H1 (cell line): ENCODE results near the gene FMO3. TPM values are rescaled to one million over a fixed set of nuclear protein-coding genes. Genes with fewer than 3 reads are reported as not detected.

Experiments used
- CTCF ChIA-PET: fragments of 300-600 bp; sonication (Branson Sonifier 250); formaldehyde crosslinking; loops from one replicate; lab custom pipeline; 2021; ENCODE audit not compliant: partially characterized antibody; lab: Charles Lee
- POLR2A ChIA-PET: fragments of 300-600 bp; sonication (Branson Sonifier 250); formaldehyde crosslinking; loops from one replicate; lab custom pipeline; 2021; ENCODE audit warnings: inconsistent platforms; ENCODE audit not compliant: partially characterized antibody; lab: Charles Lee
- DNase-seq, 2 experiments: peaks; one replicate each; pipeline versions ENCODE4 v3.0.0 to v3.0.0-alpha.2; 2010 to 2022; ENCODE audit warnings: low spot score in 2 of 2, low read depth in 1 of 2, mixed read lengths in 1 of 2
- FAIRE-seq: peaks from 2 replicates; lab custom pipeline; 2011; peaks lifted over from hg19 to GRCh38; lab: Jason Lieb, UNC
- H2AFZ ChIP-seq: 2 replicates; pipeline ENCODE4 v1.8.1; 2012; ENCODE audit warnings: low read length, inconsistent platforms
- H2AK5ac ChIP-seq: 2 replicates; pipeline ENCODE4 v1.6.1; 2013; ENCODE audit warnings: low read depth, low read length
- H2BK120ac ChIP-seq: replicated peaks from 2 replicates; pipeline ENCODE3; 2013; ENCODE audit warnings: low read depth, low read length, inconsistent platforms
- H2BK12ac ChIP-seq: 2 replicates; pipeline ENCODE4 v1.6.1; 2013; ENCODE audit warnings: low read depth, low read length
- H2BK15ac ChIP-seq: 2 replicates; pipeline ENCODE4 v1.6.1; 2013; ENCODE audit warnings: low read length
- H2BK20ac ChIP-seq: 2 replicates; pipeline ENCODE4 v1.6.1; 2013; ENCODE audit warnings: low read length
- H2BK5ac ChIP-seq: 2 replicates; pipeline ENCODE4 v1.6.1; 2013; ENCODE audit warnings: low read depth, low read length
- H3K14ac ChIP-seq: 2 replicates; pipeline ENCODE4 v1.6.1; 2013; ENCODE audit warnings: inconsistent platforms; ENCODE audit not compliant: insufficient read length
- H3K18ac ChIP-seq: 2 replicates; pipeline ENCODE4 v1.6.1; 2013; ENCODE audit warnings: low read length; ENCODE audit errors: extremely low read depth
- H3K23ac ChIP-seq: 2 replicates; pipeline ENCODE4 v1.6.1; 2013; ENCODE audit warnings: inconsistent platforms; ENCODE audit not compliant: insufficient read length
- H3K23me2 ChIP-seq: 2 replicates; pipeline ENCODE4 v1.6.1; 2013; ENCODE audit warnings: low read depth, low read length
- H3K27ac ChIP-seq: 2 replicates; pipeline ENCODE4 v1.6.1; 2011; ENCODE audit warnings: low read depth, low read length, inconsistent platforms
- H3K27me3 ChIP-seq, 4 experiments: replicated peaks in 1 of 4; 1 replicate in 1 of 4; 2 replicates in 3 of 4; pipeline versions ENCODE4 v1.6.1 to v1.8.1; 2011 to 2013; ENCODE audit warnings: low read length in 3 of 4, mild to moderate bottlenecking in 3 of 4, inconsistent platforms in 2 of 4, mixed read lengths in 2 of 4, moderate library complexity in 1 of 4; ENCODE audit not compliant: control insufficient read depth in 3 of 4, insufficient read depth in 3 of 4; ENCODE audit errors: extremely low read depth in 1 of 4
- H3K36me3 ChIP-seq, 4 experiments: 2 replicates each; pipeline versions ENCODE4 v1.6.1 to v1.8.1; 2011 to 2013; ENCODE audit warnings: mild to moderate bottlenecking in 4 of 4, low read length in 3 of 4, moderate library complexity in 2 of 4, control low read depth in 1 of 4, inconsistent platforms in 1 of 4; ENCODE audit not compliant: insufficient read depth in 4 of 4, control insufficient read depth in 2 of 4
- H3K4ac ChIP-seq: replicated peaks from 2 replicates; pipeline ENCODE3; 2013; ENCODE audit warnings: low read length, low read depth, mixed read lengths, inconsistent platforms; ENCODE audit not compliant: insufficient read length
- H3K4me1 ChIP-seq, 4 experiments: replicated peaks in 1 of 4; 1 replicate in 1 of 4; 2 replicates in 3 of 4; pipeline versions ENCODE4 v1.6.1 to v1.8.1; 2011 to 2013; ENCODE audit warnings: low read length in 3 of 4, inconsistent platforms in 2 of 4, mixed read lengths in 1 of 4; ENCODE audit not compliant: insufficient read depth in 4 of 4, control insufficient read depth in 3 of 4
- H3K4me2 ChIP-seq, 2 experiments: 2 replicates each; pipeline versions ENCODE4 v1.6.1 to v1.8.1; 2011 to 2013; ENCODE audit warnings: low read depth in 2 of 2, low read length in 2 of 2, control low read depth in 1 of 2, inconsistent platforms in 1 of 2, mild to moderate bottlenecking in 1 of 2; ENCODE audit not compliant: insufficient read depth in 1 of 2
- H3K4me3 ChIP-seq, 4 experiments: fragments of 200-600, 300-600 bp in 1 of 4; sonication (generic), shearing (Covaris generic), sonication (Bioruptor Twin) in 1 of 4; 2 replicates each; pipeline versions ENCODE4 v1.5.1 to v1.8.1; 2011 to 2016; ENCODE audit warnings: low read length in 4 of 4, low read depth in 3 of 4, control low read depth in 2 of 4, inconsistent platforms in 2 of 4, mild to moderate bottlenecking in 2 of 4, mixed read lengths in 1 of 4, moderate library complexity in 1 of 4; ENCODE audit not compliant: insufficient read depth in 2 of 4; ENCODE audit errors: extremely low read depth in 1 of 4
- H3K56ac ChIP-seq: replicated peaks from 2 replicates; pipeline ENCODE3; 2013; ENCODE audit warnings: low read depth, mild to moderate bottlenecking, mixed read lengths, low read length, inconsistent platforms; ENCODE audit not compliant: insufficient read length
- H3K79me1 ChIP-seq: 2 replicates; pipeline ENCODE4 v1.6.1; 2013; ENCODE audit warnings: low read depth, low read length, control low read depth
- H3K79me2 ChIP-seq, 2 experiments: 2 replicates each; pipeline versions ENCODE4 v1.6.1 to v1.8.1; 2012 to 2013; ENCODE audit warnings: low read length in 2 of 2, mild to moderate bottlenecking in 2 of 2, inconsistent platforms in 1 of 2; ENCODE audit not compliant: insufficient read depth in 2 of 2, control insufficient read depth in 1 of 2
- H3K9ac ChIP-seq, 4 experiments: replicated peaks in 1 of 4; 1 replicate in 1 of 4; 2 replicates in 3 of 4; pipeline versions ENCODE4 v1.6.1 to v1.8.1; 2011 to 2013; ENCODE audit warnings: low read depth in 3 of 4, low read length in 3 of 4, control low read depth in 2 of 4, mild to moderate bottlenecking in 2 of 4, moderate library complexity in 2 of 4, inconsistent platforms in 1 of 4; ENCODE audit errors: extremely low read depth in 1 of 4
- H3K9me3 ChIP-seq, 2 experiments: 2 replicates each; pipeline versions ENCODE4 v1.6.1 to v1.8.1; 2012 to 2013; ENCODE audit warnings: mild to moderate bottlenecking in 2 of 2, moderate library complexity in 2 of 2, control low read depth in 1 of 2, inconsistent platforms in 1 of 2, low read depth in 1 of 2, low read length in 1 of 2, mixed read lengths in 1 of 2; ENCODE audit not compliant: insufficient read depth in 2 of 2
- H4K20me1 ChIP-seq, 2 experiments: replicated peaks in 1 of 2; 2 replicates each; pipeline versions ENCODE3 to v1.8.1; 2011 to 2013; ENCODE audit warnings: inconsistent platforms in 2 of 2, low read length in 2 of 2, mild to moderate bottlenecking in 1 of 2; ENCODE audit not compliant: insufficient read depth in 2 of 2, control insufficient read depth in 1 of 2
- H4K5ac ChIP-seq: 2 replicates; pipeline ENCODE4 v1.6.1; 2013; ENCODE audit warnings: low read length, low read depth, mixed read lengths, inconsistent platforms; ENCODE audit not compliant: insufficient read length
- H4K8ac ChIP-seq: 2 replicates; pipeline ENCODE4 v1.8.0; 2013; ENCODE audit warnings: mild to moderate bottlenecking, moderate library complexity, low read length, inconsistent platforms; ENCODE audit not compliant: insufficient read depth; ENCODE audit errors: extremely low read depth
- H4K91ac ChIP-seq: replicated peaks from 2 replicates; pipeline ENCODE3; 2013; ENCODE audit warnings: low read length, mixed read lengths, inconsistent platforms; ENCODE audit not compliant: insufficient read length
- CTCF ChIP-seq, 3 experiments: IDR thresholded peaks; 1 replicate in 2 of 3; 2 replicates in 1 of 3; pipeline versions ENCODE4 v1.5.1 to v1.6.1; 2011; ENCODE audit warnings: low read length in 3 of 3, mild to moderate bottlenecking in 3 of 3, inconsistent platforms in 2 of 3, low read depth in 1 of 3, moderate library complexity in 1 of 3; ENCODE audit not compliant: insufficient read depth in 1 of 3; ENCODE audit errors: control extremely low read depth in 1 of 3
- RAD21 ChIP-seq, 2 experiments: IDR thresholded peaks in 1 of 2; conservative IDR thresholded peaks in 1 of 2; 2 replicates each; pipeline ENCODE4 v1.6.1; 2011; ENCODE audit warnings: low read depth in 2 of 2, low read length in 2 of 2, improper control_type of control experiment in 1 of 2, inconsistent platforms in 1 of 2, mild to moderate bottlenecking in 1 of 2, moderate library complexity in 1 of 2
- SRF ChIP-seq: IDR thresholded peaks from 2 replicates; pipeline ENCODE4 v1.6.1; 2011; ENCODE audit warnings: mild to moderate bottlenecking, low read depth, low read length, moderate library complexity
- polyA plus RNA-seq, 7 experiments: library from polyadenylated mRNA; depleted of rRNA in 3 of 7; stranded (reverse) in 5 of 7; unstranded in 2 of 7; fragments of >200 nt in 5 of 7; fragments of 200-250 nt in 2 of 7; gene quantifications; 1 replicate in 5 of 7; 2 replicates in 1 of 7; 4 replicates in 1 of 7; pipeline versions ENCODE4 v1.2.1 to v1.2.3, GENCODE V29; 2011 to 2013; ENCODE audit warnings: missing spikeins in 2 of 7, mixed read lengths in 2 of 7
- total RNA-seq: library from RNA; stranded (reverse); fragmentation: NEBNext Ultra II Directional; extraction: Animal tissue kit (Norgen Biotek cat#: 25700); gene quantifications from 2 replicates; pipeline ENCODE4 v1.2.1, GENCODE V29; 2021

The FMO3 gene
- total and polyA plus RNA-seq, 2 of the 8 experiments (the other 6 are each of a cell fraction or from before 2014, with no cell fraction given), result not detected

GRCh38 chr1:171081314-171081753 lies 9.4 kb upstream of the FMO3 start:
- H2BK5ac ChIP-seq, result no peak overlapping the region
- no peak overlapping the region for H4K5ac ChIP-seq
- H3K79me2 ChIP-seq, result no peaks in the 10 kb centered on the region
- H4K91ac ChIP-seq, result no peak overlapping the region
- no peak overlapping the region for H4K8ac ChIP-seq
- DNase-seq (no peak), FAIRE-seq (peak; percentile 55)
- H3K4me2 ChIP-seq, result no peak overlapping the region
- no peaks in the 10 kb centered on the region for H3K23me2 ChIP-seq
- ChIA-PET POLR2A (interaction anchor here (1.0 kb wide), 1 partner anchor 9 kb away, joined by 3 read pairs; the partner anchor contains the start of gene FMO3), CTCF (interaction anchor here (0.7 to 2.8 kb wide), 32 partner anchors 10 to 1072 kb away, joined by 3 to 30 read pairs (median 4); partner anchors contain the start of genes FMO2, FMO3 and FMO4)
- H2BK12ac ChIP-seq, result no peak overlapping the region
- H3K4me3 ChIP-seq, result no peak overlapping the region
- no peak overlapping the region for H3K9ac ChIP-seq
- H3K79me1 ChIP-seq, result no peaks in the 10 kb centered on the region
- no peak overlapping the region for H3K56ac ChIP-seq
- no peak overlapping the region for H2AK5ac ChIP-seq
- H2AFZ ChIP-seq, result peak overlapping the region; percentile 76
- H3K4ac ChIP-seq, result no peak overlapping the region
- TF ChIP-seq SRF (no peak), RAD21 (IDR thresholded peaks at IDR 0.05 in 1 of 2, conservative IDR thresholded peaks at IDR 0.05 in 1 of 2; ENCODE audit: low read depth in 2 of 2, low read length in 2 of 2) (peak; percentile 54 to 58), CTCF (IDR thresholded peaks at IDR 0.05; ENCODE audit: control extremely low read depth in 1 of 3, insufficient read depth in 1 of 3, low read depth in 1 of 3, low read length in 3 of 3) (peak in 2 of 3 experiments; percentile 25 to 32; a peak in 2 of 4 replicates)
- H3K27ac ChIP-seq, result no peak overlapping the region
- H2BK20ac ChIP-seq, result no peak overlapping the region; the same call in 1 of the 2 replicates
- H3K18ac ChIP-seq, result no peak overlapping the region
- no peaks in the 10 kb centered on the region for H3K27me3 ChIP-seq
- no peak overlapping the region for H3K14ac ChIP-seq
- no peak overlapping the region for H3K23ac ChIP-seq
- no peak overlapping the region for H2BK120ac ChIP-seq
- no peaks in the 10 kb centered on the region for H3K4me1 ChIP-seq
- H3K36me3 ChIP-seq, result no peaks in the 10 kb centered on the region
- no peak overlapping the region for H2BK15ac ChIP-seq
- no peaks in the 10 kb centered on the region for H4K20me1 ChIP-seq
- no peaks in the 10 kb centered on the region for H3K9me3 ChIP-seq
